GM10266 (cell line): ENCODE data around the gene SYNE1.
"Not testable (repeated sequence)": the region's sequence is repeated elsewhere in the genome, so short reads cannot be mapped to it uniquely, and the experiment has no call there.

Experiments used
- DNase-seq: peaks from one replicate; pipeline ENCODE4 v3.0.0; 2012; ENCODE audit errors: extremely low spot score
- TF ChIP-seq, protein P1 (sequence below): IDR thresholded peaks from 2 replicates; pipeline ENCODE4 v1.5.1; 2012; ENCODE audit warnings: mild to moderate bottlenecking, low read depth; ENCODE audit not compliant: control insufficient read depth, insufficient read depth; ENCODE audit errors: missing control alignments

Gene SYNE1

GRCh38 chr6:152571943-152572337 lies 65.2 kb downstream of the SYNE1 start:
- TF ChIP-seq, protein P1, sequence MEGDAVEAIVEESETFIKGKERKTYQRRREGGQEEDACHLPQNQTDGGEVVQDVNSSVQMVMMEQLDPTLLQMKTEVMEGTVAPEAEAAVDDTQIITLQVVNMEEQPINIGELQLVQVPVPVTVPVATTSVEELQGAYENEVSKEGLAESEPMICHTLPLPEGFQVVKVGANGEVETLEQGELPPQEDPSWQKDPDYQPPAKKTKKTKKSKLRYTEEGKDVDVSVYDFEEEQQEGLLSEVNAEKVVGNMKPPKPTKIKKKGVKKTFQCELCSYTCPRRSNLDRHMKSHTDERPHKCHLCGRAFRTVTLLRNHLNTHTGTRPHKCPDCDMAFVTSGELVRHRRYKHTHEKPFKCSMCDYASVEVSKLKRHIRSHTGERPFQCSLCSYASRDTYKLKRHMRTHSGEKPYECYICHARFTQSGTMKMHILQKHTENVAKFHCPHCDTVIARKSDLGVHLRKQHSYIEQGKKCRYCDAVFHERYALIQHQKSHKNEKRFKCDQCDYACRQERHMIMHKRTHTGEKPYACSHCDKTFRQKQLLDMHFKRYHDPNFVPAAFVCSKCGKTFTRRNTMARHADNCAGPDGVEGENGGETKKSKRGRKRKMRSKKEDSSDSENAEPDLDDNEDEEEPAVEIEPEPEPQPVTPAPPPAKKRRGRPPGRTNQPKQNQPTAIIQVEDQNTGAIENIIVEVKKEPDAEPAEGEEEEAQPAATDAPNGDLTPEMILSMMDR, result no peak
- DNase-seq, result no peak

DNA sequence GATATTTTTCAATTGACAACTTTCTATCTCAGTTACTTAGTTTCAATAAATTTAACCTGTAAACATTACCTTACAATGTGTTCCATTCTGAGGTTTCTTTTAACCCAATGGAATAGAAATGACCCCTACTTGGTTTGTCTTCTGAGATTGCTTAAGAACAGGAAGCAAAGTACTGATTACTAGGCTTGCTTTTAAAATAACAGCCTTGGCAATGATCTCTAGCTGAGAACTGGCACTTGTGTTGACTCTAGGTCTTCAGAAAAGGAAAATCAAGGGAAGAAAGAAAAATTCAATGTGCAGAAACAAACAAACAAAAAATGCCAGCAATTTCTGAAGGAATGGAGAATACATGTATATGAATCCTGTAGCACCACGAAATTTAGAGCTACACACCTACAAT lies 66.1 kb downstream of the SYNE1 start:
- DNase-seq, result no peak
- TF ChIP-seq, protein P1, result no peak

DNA sequence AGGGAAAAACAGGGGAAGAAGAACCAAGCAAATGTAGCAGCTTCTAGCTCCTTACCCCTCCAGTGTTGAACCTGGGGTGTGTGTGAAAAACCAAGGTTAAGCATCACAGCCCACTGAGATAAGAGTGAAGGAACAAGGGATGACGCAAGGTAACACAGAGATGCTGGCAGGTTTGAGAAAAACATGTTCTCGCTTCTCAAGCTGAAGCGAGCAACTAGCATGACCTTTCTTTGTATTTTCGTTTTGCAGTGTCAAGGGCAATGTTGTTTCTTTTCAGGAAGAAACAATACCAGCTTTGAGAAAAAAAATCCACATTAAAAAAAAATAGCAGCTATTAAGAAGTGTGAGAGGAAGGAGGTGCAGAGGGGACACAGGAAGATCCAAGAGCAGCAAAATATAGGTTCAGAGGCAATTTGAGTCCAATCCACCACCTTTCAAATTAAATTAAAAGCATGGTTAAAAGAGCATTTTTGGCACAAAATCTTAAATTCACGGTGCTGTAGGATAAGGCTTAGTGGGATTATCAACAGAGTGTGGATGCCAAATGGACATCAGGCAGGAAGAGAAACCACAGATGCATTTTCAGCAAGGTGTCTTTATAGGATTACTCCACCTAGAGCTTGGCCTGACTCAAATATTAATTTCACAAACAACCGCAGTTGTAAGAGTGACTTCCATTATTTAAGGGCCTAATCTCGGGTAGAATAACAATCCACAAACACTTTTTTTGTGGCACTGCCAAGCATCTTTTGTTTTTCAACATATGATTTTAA lies 70.9 kb downstream of the SYNE1 start:
- DNase-seq, result no peak
- TF ChIP-seq, protein P1, result no peak

DNA sequence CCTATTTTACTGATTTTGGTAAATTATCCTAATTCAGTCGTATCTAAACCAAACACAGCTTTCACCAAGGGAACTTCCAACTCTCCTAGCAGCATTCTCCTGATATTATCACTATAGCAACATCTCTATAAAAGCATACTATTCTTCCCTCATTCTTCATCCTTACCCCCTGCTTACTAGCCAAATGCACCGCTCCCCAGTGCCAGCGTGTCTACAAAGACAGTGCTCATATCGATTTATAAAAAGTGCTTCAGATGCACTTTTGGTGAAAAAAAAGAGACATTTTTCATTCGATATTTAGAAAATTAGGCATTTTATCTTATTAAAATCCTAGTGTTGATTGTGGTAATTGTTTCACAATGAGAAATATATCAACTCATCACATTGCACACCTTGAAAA lies 74.0 kb downstream of the SYNE1 start:
- DNase-seq, result no peak
- TF ChIP-seq, protein P1, result no peak

DNA sequence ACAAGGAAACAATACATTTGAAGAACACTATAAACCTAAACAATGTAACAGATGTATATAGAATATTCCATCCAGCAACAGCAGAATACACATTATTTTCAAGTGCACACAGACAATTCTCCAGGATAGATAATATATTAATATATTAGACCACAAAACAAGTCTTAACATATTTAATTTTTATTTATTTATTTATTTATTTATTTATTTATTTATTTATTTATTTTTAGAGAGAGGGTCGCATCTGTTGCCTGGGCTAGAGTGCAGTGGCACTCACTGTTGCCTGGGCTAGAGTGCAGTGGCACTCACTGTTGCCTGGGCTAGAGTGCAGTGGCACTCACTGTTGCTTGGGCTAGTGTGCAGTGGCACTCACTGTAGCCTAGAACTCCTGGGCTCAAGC lies 78.4 kb downstream of the SYNE1 start:
- DNase-seq, result not testable (repeated sequence)

DNA sequence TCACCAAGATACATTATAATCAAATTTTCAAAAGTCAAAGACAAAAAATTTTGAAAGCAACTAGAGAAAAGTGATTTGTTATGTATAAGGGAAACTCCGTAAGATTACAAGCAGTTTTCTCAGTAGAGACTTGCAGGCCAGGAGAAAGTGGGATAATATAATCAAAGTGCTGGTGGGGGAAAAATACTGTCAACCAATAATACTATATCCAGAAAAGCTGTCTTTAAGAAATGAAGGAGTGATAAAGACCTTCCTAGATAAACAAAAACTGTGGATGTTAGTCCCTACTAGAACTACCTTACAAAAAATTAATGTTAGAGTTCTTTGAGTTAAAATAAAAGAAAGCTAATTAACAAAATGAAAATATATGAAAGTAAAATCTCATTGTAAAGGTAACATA lies 79.7 kb downstream of the SYNE1 start:
- DNase-seq, result no peak
- TF ChIP-seq, protein P1, result no peak

GRCh38 chr6:152554851-152555250 lies 82.3 kb downstream of the SYNE1 start:
- no peak for DNase-seq
- TF ChIP-seq, protein P1, result no peak
